Nucleus accumbens (tissue), 56 donors: ENCODE data around the gene NXPE3.

Experiments
- DNase-seq, 56 donors: peaks; one replicate each; lab custom pipeline; 2025; lab: John Stamatoyannopoulos, UW

Gene NXPE3

DNA sequence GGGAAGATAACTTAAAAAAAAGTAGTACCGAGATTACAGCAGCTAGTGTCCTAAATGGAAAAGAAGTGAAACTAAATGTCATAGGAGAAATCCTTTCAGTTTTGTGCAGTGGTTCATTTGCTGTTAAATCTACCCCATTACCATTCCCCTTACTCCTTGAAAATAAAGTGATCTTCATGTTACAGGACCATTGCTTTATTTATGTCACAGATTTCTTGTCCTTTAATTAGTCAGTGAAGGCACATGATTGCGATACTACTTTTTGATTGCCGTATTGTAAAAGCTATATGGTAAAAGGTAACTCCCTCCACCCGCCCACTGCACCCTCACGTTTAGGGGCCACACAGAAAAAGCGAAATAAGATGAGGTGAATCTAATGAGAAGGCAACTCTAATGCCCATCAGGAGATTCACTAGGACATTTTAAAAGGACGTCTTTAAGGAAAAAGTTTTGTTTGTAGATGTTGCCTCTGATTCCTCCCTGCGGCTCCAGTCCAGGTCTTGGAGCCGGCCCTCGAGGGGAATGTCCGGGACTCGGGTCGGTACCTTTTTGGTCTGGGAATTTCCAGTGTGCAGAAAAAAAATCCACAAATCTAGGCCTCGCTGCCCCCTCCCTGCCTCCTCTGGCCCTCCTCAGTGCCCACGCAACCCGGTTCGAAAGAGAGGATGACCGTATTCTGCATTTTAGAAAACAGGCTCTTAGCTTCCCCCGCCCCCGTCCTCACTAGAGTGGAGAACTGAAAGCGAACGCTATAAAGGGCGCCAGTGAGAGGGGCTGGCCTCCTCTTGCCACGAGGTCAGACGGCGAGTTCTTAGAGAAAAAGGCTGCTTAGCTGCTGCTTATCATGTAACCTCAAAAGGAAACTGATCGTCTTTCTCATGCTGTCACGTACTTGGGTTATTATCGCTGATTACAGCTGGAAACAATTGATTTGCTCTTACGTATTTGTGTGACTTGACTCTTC is 48.5 kb downstream of the NXPE3 start:
- peak in 49 of 56 donors; percentile 3 to 65 (median 35) for DNase-seq

DNA sequence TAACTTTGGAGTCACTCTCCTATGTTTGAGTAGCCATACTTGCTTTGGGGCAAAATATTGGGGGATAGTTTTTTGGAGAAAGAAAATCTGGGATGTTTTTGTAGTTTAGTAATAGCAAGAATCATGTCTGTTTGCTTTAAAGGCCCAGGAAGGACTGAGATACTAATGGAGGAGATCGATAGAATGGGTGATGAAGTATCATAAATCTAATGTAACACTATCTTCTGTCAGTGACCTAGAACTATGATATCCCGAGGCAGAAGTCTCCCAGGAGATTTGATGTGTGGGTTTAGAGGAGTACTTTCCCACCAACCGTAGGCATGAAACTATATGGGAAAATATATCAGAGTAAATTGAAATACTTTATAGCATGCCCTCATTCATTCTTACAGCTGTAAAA is 49.3 kb downstream of the NXPE3 start:
- DNase-seq, result no peak

DNA sequence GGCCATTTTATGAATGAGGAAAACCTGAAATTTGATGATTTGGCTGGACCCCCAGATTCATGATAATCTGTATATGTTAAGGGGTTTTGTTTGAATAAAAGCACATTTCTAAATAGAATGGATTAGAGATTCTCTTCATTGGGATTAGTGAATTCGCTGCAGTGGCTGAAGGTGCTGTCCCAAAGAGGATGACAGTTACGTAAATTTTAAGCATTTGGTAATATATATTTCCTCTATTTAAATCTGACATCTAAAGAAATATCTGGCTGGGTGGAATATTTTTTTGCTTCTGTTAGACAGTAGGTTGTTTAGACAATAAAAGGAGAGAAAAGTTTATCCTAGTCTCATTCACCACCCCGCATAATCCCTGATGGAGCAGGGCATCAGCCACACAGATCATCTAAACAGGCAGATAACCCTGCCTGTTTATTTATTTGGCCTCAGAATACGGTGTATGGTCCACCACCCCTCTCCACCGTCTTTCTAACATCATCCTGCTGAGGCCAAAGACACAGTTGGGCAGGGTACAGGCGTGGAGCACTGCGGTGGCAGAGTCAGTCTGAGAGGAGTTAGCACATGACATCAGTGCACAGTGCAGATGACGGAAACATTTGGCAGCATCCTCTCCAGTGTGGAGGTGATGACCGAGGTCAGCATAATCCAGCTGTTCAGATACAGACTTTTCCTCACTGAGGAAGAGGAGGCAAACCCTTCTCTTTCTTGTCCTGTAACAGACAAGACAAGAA is 49.9 kb downstream of the NXPE3 start:
- peak in 26 of 56 donors; percentile 2 to 78 (median 13) for DNase-seq

GRCh38 chr3:101829437-101829830 is 50.4 kb downstream of the NXPE3 start:
- DNase-seq, result no peak

DNA sequence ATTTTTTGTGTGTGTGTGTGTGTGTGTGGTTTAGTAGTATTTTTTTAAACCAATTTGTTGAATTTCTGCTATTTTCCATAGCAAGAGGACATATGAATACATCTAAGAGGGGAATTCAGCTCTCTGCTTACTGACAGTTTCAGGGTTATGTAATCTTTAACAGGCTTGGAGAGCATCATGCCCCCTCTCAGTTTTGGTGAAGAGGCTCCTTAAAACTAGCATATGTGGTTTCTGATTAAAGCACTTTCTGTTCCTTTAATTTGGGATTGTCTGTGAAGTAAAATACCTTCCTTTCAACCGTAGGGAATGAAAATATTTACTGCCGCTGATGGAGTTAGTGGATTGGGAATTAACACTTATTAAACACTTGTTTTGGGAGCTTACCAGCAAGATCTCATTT is 50.9 kb downstream of the NXPE3 start:
- no peak for DNase-seq

- DNase-seq, result no peak
These were observed 54.5 kb downstream of the NXPE3 start for GRCh38 chr3:101833446-101833974.

- DNase-seq, result no peak
These were observed 56.7 kb downstream of the NXPE3 start for GRCh38 chr3:101835676-101836075.

DNA sequence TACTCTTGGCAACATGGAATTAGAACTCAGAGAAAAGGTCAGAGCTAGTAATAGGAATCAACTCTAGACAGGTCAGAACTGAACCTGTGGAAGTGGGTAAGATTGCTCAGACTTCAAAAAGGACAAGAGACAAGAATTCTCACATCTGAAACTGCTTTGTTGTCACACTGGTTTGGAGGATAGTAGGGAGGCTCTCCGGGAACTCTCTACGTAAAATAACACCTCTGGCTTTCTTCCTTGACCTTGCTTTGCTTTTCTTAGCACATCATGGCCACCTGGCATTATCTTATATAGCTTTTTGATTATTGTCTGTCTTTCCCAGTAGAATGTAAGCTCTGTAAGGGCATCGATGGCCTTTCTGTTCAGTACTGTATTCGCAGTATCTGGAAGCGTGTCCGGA is 57.1 kb downstream of the NXPE3 start:
- DNase-seq, result no peak

GRCh38 chr3:101836652-101837598 is 57.9 kb downstream of the NXPE3 start:
- no peak for DNase-seq

DNA sequence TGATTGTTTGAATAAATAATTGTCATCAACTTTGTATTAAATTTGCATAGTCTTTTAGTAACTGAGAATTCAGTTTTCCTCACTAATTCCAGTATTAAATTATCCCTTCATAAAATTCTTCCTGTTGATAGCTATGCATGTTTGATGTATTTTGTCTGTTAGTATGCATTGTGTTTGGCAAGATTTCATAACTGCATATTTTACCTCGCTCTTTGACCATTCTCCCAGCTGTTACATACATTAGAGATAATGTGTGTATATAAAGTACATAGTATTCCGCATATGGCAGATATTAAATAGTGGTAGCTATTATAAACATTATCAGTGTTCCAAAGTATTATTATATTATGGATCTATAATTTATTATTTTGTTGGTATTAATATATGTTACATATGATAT is 59.7 kb downstream of the NXPE3 start:
- DNase-seq, result no peak

DNA sequence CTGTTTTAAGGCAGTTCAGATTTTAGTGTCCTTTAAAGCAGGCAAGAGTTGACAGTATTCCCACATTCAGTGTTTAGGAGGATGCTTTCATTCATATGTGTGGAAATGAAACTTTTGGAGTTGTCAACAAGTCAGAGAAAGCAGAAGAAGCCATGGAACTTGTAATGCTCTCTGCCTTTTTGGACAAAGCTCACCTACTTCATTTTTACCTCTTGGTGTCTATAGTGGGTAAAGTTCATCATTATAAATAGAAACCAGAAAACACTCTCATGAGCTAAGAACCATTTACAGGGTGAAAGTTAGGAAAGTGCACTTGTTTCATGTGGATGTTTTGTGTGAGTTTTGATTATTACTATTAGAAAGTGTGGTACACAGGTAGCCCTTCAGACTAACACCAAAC is 61.1 kb downstream of the NXPE3 start:
- DNase-seq, result no peak

DNA sequence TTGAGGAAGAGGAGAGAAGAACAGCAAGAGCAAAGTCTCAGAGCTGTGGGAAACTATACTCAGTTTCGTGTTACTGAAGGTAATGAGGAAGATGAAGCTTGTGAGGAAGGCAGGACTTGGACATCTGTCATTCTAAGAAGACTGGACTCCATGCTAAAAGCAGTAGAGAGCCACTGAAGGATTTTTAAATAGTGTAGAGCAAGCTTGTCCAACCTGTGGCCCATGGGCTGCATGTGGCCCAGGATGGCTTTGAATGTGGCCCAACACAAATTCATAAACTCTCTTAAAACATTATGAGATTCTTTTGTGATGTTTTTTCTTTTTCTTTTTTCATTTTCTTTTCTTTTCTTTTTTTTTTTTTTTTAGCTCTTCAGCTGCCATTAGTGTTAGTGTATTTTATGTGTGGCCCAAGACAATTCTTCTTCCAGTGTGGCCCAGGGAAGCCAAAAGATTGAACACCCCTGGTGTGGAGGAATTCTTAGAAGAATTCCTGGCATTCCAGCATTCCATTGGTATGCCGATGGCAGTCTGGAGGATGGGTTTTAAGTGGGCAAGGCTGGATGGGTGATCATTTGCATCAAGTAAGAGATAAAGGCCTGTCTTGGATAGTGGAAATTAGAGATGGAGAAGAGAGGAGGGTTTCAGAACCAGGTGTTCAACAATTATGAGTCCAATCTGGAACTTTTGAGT is 63.4 kb downstream of the NXPE3 start:
- DNase-seq, result no peak

GRCh38 chr3:101842935-101843330 is 63.9 kb downstream of the NXPE3 start:
- DNase-seq, result no peak

DNA sequence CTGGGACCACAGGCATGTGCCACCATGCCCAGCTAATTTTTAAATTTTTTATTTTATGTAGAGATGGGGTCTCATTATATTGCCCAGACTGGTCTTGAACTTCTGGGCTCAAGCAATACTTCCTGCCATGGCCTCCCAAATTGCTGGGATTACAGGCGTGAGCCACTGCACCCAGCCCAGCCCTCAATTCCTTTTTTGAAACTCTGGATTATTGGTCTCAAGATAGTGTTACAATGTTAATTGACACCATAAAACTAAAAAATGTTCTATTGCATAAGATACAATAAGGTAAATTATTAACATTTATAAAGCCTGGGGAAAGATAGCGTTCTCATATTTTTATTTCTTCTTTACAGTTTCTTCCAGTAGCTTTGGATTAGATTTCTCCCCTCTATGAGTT is 66.4 kb downstream of the NXPE3 start:
- DNase-seq, result no peak

DNA sequence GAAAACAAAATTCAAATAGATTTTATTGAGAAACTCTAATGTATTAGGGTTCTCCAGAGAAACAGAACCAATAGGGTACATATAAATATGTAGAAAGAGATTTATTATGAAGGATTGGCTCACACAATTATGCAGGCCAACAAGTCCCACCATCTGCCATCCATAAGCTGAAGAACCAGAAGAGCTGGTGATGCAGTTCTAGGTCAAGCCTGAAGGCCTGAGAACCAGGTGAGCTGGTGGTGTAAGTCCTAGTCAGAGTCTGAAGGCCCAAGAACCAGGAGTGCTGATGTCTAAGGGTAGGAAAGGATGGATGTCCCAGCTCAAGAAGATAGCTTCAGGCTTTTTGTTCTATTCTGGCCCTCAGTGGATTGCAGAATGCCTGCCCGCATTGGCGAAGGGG is 67.7 kb downstream of the NXPE3 start:
- DNase-seq, result no peak

GRCh38 chr3:101847328-101847727 is 68.3 kb downstream of the NXPE3 start:
- no peak for DNase-seq

- no peak for DNase-seq
These were observed 69.3 kb downstream of the NXPE3 start for GRCh38 chr3:101848326-101848725.

DNA sequence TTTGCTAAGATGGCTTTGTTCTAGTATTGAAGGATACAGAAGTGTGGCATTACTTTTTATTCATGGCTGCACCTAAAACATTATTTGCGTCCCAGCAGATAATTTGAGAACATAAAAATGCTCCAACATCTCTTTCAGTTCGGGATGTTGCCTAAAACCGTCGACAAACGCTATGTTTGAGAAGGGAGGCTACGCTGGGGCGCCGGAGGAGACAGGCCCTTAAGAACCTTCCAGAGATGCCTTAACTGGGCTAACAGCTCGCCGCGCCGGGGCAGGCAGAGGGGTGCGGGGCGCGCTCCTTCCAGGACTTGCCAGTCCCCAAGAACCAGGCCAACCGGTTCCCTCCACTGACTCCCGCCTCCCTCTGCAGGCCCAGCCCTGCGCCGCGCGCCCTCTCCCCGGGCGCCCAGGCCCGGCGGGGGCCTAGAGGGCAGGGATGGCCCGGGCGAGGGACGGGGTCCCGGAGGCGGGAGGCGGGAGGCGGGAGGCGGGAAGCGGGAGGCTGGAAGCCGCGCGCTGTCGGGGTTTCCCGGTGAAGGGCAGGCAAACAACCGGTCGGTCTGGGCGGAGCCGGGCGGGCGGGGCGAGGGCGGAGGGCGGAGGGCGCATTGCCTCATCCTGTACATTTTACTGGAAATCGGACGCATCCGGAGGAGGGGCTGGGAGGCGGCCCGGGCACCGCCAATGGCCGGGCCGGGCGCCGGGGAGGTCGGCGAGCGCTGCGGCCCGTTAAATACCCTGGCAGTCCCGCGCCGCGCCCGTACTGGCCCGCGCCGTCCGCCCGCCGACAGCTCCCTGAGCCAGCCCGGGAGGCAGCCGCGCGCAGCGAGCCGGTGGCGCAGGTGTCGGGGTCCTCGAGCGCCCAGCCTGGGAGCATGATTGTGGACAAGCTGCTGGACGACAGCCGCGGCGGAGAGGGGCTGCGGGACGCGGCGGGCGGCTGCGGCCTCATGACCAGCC is 70.0 kb downstream of the NXPE3 start, which contains the start of gene NFKBIZ:
NFKBIZ (plus strand) TSS at position 761 of the 960 bp plus-strand sequence; CDS start at position 876, 115 bp downstream.
- peak; percentile 24 to 94 (median 84) for DNase-seq
